DMS53 treated with DMSO at 0.1 percent for 48 hours (cell line): Measurements from ENCODE around the gene INSC.

Source experiments
- DNase-seq: peaks from one replicate; lab custom pipeline; 2025; ENCODE audit not compliant: unreplicated experiment; lab: John Stamatoyannopoulos, UW

The INSC gene

DNA sequence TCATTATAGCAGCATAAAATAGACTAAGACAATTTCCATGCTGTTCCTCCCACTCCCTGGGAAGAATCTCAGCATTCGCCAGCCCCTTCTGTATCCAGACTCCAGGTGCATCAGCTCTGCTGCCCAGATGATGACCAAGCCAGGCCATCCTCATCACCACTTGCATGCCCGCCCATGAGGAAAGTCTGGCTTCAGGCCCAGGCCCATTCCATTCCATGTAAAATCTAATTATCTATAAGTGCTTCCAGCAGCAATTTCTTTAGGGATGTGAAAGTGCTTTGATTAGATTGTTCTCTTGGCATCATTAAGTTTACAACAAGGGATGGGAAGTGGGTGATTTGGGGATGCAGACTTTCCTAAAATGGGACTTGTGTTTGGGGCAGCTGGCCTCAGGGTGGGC, 100.3 kb downstream of the INSC start:
- DNase-seq, result no peak

DNA sequence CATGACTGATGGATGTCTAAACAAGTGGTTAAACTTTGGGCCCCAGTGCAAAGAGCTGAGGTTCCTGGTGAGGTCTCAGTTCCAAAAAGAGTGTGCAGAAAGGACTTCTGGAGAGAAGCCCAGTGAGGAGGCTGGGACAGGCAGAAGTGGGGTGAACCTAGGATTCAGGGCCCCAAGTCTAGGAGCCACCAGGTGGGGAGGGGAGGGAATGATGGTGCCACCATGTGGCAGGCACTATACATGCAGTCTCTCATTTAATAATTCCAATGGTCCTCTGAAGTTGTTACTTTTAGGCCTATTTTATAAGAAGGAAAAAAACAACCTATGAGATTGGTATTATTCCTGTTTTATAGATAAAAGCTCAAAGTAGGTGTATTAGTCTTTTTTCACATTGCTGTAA, 102.0 kb downstream of the INSC start:
- no peak for DNase-seq

DNA sequence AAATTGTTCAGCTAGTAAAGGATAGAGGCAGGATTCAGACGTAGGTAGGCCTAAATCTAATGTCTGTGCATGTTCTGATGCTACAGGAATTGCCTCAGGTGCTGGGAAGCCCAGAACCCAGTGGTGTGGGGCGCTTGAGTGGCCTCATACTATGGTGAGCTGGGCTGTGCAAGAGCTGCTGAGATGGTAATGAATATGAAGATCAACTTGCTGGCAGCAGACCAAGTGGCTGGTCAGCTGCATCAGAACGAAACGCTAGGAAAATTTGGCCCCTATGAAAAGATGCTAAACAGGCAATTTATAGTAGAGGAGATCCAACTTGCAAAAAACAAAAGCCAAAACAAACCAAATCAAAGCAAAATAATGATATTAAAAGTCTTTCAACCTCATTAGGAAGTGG, 102.7 kb downstream of the INSC start:
- no peak for DNase-seq

DNA sequence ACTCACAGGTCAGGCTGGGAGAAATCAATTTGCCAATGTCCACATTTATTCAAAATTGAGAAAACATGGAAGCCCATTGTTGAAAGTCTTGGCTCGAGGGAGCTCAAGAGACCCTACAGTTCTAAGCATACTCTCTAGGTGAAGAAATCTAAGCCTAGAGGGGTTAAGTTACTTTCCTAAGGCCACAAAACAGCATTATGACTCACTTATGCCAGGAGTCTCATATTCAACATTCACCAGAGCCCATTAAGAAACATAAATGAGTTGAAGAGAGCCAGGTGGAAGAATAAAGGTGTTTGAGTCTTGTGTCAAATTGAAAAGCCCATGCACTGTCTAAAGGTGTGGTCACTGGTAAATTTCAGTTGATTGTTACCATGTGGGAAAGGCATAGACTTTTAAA, 108.1 kb downstream of the INSC start:
- no peak for DNase-seq

DNA sequence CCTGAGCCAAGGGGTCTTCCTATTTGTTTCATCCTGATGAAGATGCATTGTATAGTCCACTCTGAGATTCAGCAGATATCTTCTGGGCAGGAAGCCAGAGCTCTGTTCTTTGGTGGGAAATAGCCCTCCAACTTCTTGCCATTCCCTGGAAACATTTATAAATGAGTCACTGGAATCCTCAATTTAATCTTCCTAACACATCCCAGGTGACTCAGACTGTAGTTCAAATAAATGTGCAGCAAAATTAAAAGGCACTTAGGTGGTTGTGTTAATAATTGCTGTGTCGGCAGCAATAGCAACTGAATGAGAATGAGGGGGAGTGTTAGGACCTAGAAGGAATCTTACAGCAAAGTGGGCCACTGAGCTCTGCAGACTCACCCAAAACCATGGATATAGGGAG, 108.6 kb downstream of the INSC start:
- DNase-seq, result no peak

DNA sequence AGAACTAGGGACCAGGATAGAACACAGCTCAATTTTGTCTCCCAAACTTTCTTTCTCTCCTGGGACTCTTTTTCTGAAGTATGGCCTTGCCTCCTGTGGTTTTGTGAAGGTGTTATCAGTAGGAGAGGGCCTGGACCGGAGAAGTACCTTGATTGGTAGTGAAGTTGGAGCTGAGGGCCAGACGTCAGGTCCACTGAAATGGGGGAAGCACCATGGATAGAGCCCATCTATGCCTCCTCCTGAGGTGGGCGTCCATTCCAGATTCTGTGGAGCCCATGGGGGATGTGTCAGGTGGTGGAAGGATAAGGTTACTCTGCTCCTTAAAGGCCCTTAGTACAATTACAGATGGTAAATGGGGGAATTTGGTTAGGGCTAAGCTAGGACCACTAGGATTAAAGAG, 109.7 kb downstream of the INSC start:
- no peak for DNase-seq

DNA sequence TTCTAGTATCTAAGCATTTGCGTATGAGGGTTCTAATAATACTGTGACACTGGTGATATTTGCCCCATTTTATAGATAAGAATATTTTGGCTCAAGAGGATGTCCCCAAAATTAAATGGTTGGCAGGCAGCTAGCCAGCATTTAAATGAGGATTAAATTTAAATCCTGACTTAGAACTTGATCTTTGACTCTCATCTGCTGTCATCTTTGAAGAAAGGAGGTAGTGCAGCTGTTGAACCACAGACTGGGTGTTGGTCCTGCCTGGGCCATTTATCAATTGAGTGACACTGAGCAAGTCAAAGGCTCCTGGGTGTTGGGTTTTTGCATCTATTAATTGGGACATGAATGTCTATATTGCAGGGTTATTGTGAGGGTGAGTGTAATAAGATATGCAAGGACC, 112.3 kb downstream of the INSC start:
- no peak for DNase-seq

DNA sequence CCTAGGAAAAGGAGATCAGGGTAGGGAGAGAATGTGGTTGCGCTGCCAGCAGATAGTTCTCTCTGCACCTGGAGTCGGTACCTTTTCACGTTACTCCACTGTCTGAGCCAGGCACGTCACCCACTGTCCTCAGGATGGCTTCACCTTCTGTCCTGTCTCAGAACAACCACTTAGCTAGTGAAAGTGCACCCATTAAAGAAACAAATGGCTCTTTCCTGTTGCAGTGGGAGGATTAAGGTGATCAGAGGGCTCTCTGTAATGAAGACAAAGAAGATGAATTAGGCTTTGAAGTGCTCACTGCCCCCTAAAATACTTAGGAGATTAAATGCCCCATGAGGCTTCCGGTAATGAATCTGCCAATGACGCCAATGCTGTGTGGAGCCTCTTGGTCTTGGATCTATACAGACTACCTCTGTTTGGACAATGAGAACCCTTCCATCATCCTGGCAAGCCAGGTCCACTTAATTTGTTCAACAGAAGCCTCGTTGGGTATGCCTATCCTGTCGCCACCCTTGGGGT, 113.7 kb downstream of the INSC start:
- DNase-seq, result no peak

DNA sequence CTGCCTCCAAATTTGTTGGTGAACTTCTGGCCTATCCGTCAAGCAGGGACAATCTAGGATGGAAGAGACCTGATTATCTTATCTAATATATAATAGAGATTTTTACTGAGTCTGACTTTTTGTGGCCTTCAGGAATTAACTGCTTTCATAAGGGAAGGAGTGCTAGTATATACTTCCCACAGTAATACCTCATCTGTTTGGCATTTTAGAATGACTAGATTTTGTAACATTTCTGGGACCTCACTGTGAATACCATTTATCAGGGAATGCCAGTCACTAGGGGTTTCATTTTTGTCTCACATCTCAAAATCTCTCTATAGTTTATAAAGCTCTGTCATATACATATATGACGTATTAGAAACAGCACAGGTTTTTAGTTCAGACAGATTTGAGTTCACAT, 114.3 kb downstream of the INSC start:
- DNase-seq, result no peak

DNA sequence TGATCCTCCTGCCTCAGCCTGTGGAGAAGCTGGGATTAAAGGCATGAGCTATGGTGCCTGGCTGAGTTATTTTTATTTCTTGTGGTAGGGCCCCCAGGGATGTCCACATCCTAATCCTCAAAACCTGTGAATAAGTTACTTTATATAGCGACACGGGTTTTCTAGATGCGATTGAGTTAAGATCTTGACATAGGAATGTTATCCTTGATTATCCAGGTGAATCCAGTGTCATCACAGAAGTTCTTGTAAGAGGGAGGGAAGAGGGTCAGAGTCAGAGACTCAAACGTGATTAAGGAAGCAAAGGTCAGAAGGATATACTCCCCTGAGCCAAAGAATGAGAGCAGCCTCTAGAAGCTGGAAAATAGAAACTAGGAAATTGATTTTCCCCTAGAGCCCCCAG, 117.8 kb downstream of the INSC start:
- no peak for DNase-seq

DNA sequence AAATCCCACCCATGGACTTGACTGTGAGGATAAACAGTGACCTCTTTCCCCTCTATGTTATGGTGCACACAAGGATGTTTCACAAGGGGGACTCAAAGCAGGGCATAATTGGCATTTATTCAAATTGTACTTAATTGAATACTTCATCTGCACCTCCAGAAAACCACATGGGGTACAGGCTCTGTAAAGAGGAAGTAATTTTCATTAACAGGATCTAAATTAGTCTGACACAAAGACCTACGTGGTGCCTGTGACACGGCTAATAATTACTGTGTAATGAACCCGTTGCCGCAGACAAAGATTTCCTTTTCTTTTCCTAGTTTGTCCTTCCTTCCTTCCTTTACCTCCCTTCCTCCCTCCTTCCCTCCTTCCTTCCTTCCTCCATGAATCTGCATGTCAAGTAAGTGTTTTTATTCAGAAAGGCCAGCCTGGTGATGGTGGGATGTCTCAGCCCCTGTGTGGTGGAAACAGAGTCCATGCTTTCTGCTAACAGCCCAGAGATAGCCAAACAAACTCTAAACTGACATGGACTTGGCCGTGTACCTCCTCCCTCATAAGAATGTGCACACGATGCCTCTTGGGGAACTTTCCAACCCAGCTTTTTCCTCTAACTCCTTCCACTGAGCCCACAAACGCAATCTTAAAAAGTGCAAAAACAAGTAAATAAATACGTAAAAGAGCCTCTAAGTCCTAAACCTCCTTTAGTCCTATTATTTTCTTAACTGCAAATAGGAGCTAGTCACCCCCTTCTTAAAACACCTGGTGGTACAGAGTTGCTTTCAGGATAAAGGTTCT, 118.8 kb downstream of the INSC start:
- DNase-seq, result no peak

DNA sequence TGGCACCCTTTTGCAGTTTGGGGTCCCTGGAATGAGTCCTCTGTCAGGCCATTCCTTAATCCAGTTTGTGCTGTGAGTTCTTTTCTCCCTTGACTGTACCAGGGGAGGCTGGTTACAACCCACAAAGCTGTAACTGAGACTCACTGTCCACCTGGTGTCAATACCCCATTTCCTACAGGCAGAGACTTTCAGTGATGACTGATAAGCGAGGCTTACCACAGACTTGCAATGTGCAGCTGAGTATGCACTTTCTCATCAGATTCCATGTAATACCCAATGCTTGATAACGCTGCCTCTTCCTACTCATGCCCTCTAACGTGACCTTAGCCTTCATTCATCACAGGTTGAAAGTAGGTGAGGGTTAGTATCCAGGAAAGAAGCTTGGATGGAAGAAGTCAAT, 120.1 kb downstream of the INSC start:
- DNase-seq, result no peak

DNA sequence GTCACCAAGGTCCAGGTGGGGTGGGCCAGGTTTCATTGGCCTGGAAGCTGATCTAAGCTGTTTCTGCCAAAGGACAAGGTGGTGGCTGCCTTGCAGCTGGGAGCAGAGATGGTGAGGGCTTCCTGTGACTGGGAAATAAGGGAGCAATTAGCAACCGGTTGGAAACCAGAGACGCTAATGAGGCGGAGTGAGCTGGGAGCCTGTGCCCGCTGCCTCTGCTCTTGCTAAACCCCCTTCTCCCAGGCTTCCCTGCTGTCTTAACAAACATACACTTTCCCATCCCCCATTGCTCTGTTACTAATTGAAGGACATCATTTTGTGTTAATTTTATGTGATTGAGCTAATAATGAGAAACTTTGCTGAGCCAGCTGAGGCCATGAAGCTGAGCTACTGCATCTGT, 121.8 kb downstream of the INSC start:
- DNase-seq, result no peak

DNA sequence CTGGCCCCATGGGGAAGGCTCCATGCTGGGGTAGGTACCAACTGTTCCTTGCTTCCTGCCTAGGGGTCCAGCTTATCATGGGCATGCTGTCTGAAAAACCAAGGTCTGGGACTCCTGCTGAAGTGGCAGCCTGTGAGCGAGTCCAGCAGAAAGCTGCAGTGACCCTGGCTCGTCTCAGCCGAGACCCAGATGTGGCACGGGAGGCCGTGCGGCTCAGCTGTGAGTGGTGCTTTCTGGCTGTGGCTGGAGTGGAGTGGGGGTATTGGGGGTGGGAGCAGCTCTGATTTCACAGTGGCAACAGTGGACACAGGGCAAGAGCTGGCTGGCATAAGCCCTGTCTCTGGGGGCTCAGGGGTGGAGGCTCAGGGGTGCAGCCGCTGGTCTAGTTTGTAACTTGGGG, 124.1 kb downstream of the INSC start:
- no peak for DNase-seq

DNA sequence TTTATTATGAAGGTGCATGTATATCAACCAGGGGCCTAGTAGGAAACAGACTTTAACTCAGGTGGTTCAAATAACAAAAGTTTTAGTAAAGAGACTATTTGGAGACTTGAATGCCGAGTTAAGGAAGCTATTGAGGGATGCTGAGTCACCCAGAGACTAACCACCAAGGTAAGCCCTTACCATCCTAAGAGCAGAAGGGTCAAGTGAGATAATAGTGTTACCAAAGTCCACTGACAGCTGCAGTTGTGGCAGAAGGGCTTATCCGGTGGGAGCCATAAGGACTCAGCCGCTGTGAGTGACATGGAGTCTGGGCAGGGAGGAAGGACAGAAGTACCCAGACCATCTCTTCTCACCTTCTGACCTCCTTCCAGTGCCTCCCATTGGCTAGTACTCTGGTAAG, 134.0 kb downstream of the INSC start:
- no peak for DNase-seq

DNA sequence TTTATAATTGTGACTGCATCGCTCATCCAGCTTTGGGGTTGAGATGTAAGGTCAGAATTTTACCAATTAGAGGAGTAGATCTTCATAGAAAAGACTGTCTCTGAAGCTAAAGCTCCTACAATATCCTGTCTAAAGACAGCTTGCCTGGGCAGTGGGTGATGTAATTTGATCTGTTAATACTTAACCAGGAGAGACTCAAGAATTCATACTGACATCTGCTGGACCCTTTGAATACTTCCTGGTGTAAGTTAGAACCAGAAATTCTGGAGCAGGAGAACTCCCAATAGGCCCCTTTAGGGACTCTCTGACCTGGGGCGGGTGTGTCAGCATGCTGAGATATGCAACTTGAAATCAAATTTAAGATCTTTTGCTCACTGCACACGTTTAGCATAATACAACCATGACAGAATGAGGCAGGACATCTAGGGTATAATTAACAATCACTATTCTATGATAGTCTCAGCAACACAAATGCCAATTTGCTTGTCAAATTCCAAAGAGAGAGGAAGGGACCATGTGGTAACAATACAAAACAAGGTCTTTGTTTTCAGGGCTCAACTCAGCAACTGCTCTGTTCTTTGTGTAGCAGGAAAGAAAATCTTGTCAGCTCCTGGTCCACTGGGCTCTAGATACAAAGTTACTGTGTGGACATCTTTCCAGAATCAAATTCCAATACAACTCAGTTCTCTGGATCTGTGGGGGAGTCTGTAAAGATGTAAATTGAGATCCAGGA, 143.9 kb downstream of the INSC start:
- DNase-seq, result peak; percentile 87

DNA sequence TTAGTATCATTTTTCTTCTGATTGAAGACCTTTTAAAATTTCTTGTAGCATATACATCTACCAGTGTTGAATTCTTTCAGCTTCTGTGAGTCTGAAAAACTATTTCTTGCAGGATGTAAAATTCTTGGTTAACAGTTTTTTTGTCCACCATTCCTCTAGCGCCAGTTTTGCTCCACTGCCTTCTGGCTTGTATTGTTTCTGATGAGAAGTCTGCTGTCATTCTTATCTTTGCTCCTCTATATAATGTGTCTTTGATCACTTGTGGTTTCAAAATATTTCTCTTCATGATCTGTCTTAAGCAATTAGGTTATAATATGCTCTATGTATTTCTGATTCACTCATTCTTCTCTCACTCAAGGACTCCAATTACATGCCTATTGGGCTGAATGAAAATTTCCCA, 152.3 kb downstream of the INSC start:
- DNase-seq, result no peak

DNA sequence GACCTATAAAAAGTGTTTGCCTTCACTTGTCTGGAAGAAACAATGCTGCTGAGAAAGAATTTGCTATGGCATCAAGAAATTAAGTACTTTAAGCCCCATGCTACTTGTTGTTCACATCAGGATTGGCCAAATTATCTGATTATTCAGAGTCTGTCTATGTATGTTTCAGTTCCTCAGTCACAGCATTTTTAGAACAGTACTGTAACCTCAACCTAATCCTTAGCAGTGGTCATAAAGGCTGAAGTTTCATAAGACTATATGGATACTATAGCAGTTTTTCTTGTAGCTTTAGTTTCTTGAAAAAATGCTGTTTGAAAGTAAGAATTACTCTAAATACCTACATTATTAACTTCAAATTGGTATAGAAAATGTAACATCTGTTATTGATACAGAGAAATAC, 153.9 kb downstream of the INSC start:
- DNase-seq, result no peak

DNA sequence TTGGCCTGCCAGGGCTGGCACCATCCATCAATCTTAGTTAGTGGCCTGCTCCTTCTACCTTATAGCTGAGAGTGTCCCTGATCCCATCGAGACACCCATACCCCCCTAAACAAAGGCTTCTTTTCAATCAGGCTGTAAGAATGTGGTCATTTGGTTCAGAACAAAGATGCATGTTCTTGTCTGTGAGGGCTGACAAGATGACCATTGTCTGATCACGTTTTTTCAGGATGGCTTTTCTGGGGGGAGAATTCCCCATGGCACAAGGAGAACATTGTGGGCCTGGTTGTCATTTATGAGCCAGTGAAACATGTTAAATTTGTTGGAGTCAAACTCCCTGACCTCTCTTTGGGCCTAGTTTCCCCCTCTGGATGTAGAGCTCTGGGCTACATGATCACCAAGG, 160.4 kb downstream of the INSC start:
- DNase-seq, result no peak

DNA sequence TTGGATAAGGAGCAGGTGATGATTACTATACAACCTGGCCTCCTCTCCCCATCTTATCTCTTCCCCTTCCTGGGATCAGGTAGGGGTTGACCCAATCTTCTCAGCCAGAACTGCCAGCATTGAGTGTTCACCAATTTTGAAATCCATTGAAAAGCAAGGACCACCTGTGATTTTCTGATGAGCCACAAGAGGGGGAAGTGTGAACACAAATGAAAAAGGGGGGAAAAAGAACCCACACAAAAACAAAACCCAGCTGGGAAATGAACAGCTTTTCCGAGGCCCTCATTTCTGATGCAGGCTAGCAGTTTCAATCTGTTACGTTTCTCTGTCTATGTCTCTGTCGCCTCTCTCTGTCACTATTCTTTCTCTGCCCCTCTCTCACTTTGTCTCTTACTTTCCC, 161.9 kb downstream of the INSC start:
- no peak for DNase-seq

DNA sequence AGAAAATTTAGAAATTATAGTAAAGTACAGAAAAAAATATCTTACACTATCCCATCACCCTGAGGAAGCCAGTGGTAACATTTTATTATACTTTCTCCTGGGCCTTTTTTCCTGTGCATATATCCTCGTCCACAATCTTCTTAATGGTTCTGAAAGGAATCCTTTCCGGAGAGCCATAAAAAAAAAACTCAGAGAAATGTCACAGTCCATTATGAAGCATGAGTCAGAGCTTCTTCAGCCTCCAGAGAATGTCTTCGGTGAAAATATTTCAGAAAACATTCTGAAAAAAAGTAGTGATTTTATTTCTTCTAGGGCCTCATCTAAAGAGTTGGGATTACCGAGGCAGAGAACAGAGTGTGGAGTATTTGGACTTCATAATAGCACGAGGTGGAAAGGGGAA, 163.4 kb downstream of the INSC start:
- DNase-seq, result no peak

DNA sequence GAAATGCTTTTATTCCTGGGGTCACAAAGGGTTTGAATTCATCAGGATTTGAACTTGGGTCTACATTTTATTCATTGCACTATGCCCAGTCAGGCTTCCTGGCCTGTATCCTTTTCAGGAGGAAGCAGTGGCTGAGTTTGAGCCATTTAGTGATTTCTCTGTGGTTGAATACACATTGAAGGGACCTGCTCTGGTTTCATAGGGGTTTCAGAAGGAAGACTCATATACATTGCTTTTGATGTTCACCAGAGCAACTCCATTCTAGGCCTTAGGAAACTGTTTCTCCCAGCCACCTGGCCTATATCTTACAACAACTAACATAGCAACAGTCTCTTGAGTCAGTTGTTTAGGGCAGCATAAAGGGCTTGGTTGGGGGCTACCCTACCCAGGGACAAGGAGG, 165.7 kb downstream of the INSC start:
- no peak for DNase-seq

DNA sequence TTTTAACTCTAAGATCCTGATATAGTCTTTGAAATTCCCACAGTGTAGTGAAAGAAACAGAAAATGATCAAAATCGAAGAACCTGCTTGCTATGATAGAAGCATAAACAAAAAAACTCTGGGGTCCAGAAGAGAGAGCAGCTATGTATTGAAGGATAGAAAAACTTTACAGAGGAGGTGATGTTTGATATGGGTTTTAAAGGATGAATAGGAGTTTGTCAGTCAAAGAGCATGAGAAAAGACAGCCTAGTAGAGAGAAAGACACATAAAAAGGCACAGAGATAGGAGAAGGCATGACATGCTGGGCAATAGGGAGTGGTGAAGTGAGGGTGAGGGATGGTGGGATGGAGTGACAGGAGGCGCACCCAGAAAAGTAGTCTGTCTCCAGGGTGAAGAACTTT, 168.0 kb downstream of the INSC start:
- no peak for DNase-seq
